Vagina (tissue), 2 donors: Measurements from ENCODE around the gene ZP1. TPM values are rescaled to one million over a fixed set of nuclear protein-coding genes. Genes with fewer than 3 reads are reported as not detected.
A peak's percentile ranks its signal among the peaks of the same experiment; 100 is the strongest.

ENCODE experiments used
- DNase-seq, 2 donors: peaks; one replicate each; pipeline ENCODE4 v3.0.0-alpha.2; 2017; ENCODE audit errors: extremely low spot score in 2 of 2
- H3K27ac ChIP-seq: fragments of 200-600 bp; sonication (generic); one replicate; pipeline ENCODE4 v1.5.1; 2019
- H3K27me3 ChIP-seq: fragments of 200-600 bp; sonication (generic); one replicate; pipeline ENCODE4 v1.5.1; 2019
- H3K36me3 ChIP-seq, 2 donors: fragments of 200-600 bp; sonication (generic); one replicate each; pipeline ENCODE4 v1.5.1; 2017 to 2019
- H3K4me1 ChIP-seq: fragments of 200-600 bp; sonication (generic); one replicate; pipeline ENCODE4 v1.5.1; 2019
- H3K4me3 ChIP-seq, 2 donors: fragments of 200-600 bp; sonication (generic); 1 replicate in 1 of 2; 2 replicates in 1 of 2; pipeline ENCODE4 v1.5.1; 2016 to 2019
- H3K9me3 ChIP-seq: fragments of 200-600 bp; sonication (generic); one replicate; pipeline ENCODE4 v1.5.1; 2019
- POLR2A ChIP-seq, 2 donors: fragments of 450-650 bp; IDR thresholded peaks; one replicate each; pipeline ENCODE4 v1.6.1; 2017; ENCODE audit warnings: antibody characterized with exemption in 2 of 2, mild to moderate bottlenecking in 2 of 2, moderate library complexity in 2 of 2
- POLR2AphosphoS5 ChIP-seq, 2 donors: sonication (generic); formaldehyde crosslinking; IDR thresholded peaks; one replicate each; pipeline ENCODE4 v1.9.0; 2017; ENCODE audit warnings: antibody characterized with exemption in 2 of 2, mild to moderate bottlenecking in 2 of 2, low read depth in 1 of 2; ENCODE audit not compliant: insufficient read depth in 1 of 2
- intact Hi-C: fragments of 100-400 bp; cut with DNase I; formaldehyde crosslinking; loops from one replicate; pipeline ENCODE4 v1.15.1; 2023
- total RNA-seq: library from RNA; depleted of rRNA; stranded (reverse); fragments of >200 nt; gene quantifications from one replicate; pipeline ENCODE4 v1.2.3, GENCODE V29; 2016
- TF ChIP-seq, protein P1 (sequence below), 3 experiments: fragments of 450-650 bp in 2 of 3; fragments of 200-600 bp in 1 of 3; sonication (generic) in 1 of 3; IDR thresholded peaks; one replicate each; pipeline ENCODE4 v1.5.1; 2017 to 2019; ENCODE audit warnings: antibody characterized with exemption in 3 of 3, mild to moderate bottlenecking in 2 of 3, moderate library complexity in 2 of 3

Gene ZP1
- total RNA-seq, 1 donor from 2014 or later = not detected

DNA sequence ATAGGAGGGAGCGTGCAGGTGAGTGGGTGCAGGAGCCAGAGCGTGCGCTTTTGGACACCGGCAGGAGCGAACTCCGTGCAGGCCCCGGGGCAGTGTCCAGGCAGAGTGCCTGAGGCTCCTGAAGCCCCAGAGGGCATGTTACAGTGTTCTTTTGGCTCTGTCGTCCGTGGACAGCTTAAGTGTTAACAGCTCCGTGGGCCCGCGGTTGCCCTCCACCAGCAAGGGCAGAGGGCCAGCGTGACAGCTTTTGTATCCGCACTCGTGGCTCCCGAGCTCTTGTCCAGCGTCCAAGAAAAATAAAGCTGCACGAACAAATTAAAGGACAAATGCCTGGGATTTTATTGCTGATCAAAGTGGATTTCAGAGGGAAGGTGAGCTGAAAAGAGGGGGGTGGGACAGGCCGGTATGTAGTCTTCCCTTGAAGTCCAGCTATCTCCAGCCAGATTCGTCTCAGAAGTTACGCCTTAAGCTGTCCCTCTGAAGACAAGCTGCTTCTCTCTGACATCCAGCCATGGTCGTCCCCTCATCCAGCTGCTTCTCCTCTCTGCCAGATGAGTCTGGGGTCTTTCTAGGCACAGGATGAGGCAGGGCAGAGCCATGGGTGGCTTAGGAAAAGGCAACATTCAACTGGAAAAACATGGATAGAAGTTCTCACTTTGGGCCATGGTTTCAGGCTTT is 45.6 kb downstream of the ZP1 start:
- intact Hi-C loops = no loop called here
- no peak for DNase-seq

DNA sequence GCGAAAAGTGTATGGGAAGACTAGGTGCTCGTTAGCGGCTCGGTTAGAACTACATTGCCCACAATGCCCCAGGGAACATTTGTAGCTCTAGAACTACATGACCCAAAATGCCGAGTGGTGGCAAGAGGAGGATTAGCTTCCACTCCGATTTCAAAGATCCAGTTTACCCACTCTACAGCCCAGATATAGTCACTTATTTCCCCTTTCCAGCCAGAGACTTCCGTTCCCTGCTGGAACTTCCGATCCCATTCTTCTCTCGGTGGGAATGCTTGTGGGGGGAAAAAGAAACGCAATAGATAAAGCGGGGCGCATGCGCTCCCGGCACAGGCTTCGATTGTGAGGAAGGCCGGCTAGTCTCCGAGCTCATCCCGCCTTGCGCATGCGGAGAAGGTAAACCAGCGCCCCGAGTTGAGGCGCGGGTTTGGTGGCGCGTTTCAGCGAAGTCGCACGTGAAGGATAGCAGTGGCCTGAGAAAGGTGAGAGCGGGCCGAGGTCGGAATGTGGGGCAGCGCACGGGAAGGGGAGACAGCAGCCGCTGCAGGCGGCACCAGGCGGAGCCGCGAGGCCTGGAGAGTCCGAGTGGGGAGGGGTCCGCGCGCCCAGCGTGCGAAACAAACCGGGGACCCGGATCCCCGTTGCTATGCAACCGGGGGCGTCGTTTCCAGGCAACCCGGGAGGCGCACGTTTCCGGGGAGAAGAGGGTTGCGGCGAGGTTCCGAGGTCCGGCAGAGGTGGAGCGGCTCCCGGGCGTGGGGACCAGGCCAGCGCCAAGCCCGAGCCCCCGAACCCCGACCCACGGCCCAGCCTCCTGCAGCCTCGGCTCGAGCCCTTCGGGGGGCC is 46.7 kb downstream of the ZP1 start, which contains the start of gene TMEM109:
TSS of gene TMEM109 (plus strand) at position 366 of the 840 bp plus-strand sequence. CDS start 5,536 bp downstream, outside the sequence.
- intact Hi-C loops = no loop called here
- Histone ChIP-seq H3K36me3 (no peaks in the 10 kb centered on the region), H3K4me1 (peaks cover 48% of the 10 kb centered on the region)

More for the DNA sequence above, 45.6 kb downstream of the ZP1 start:
- Histone ChIP-seq H3K4me3 (peak overlapping the region; percentile 94 to 96), H3K36me3 (no peaks in the 10 kb centered on the region), H3K27ac (peak overlapping the region; percentile 93), H3K4me1 (peaks cover 38% of the 10 kb centered on the region), H3K9me3 (no peaks in the 10 kb centered on the region), H3K27me3 (no peaks in the 10 kb centered on the region)
- no peak for TF ChIP-seq POLR2AphosphoS5 (IDR thresholded peaks at IDR 0.05; ENCODE audit: insufficient read depth in 1 of 2, low read depth in 1 of 2)
- TF ChIP-seq, protein P1, sequence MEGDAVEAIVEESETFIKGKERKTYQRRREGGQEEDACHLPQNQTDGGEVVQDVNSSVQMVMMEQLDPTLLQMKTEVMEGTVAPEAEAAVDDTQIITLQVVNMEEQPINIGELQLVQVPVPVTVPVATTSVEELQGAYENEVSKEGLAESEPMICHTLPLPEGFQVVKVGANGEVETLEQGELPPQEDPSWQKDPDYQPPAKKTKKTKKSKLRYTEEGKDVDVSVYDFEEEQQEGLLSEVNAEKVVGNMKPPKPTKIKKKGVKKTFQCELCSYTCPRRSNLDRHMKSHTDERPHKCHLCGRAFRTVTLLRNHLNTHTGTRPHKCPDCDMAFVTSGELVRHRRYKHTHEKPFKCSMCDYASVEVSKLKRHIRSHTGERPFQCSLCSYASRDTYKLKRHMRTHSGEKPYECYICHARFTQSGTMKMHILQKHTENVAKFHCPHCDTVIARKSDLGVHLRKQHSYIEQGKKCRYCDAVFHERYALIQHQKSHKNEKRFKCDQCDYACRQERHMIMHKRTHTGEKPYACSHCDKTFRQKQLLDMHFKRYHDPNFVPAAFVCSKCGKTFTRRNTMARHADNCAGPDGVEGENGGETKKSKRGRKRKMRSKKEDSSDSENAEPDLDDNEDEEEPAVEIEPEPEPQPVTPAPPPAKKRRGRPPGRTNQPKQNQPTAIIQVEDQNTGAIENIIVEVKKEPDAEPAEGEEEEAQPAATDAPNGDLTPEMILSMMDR (IDR thresholded peaks at IDR 0.05) = no peak
- TF ChIP-seq POLR2A (IDR thresholded peaks at IDR 0.05) = no peak

DNA sequence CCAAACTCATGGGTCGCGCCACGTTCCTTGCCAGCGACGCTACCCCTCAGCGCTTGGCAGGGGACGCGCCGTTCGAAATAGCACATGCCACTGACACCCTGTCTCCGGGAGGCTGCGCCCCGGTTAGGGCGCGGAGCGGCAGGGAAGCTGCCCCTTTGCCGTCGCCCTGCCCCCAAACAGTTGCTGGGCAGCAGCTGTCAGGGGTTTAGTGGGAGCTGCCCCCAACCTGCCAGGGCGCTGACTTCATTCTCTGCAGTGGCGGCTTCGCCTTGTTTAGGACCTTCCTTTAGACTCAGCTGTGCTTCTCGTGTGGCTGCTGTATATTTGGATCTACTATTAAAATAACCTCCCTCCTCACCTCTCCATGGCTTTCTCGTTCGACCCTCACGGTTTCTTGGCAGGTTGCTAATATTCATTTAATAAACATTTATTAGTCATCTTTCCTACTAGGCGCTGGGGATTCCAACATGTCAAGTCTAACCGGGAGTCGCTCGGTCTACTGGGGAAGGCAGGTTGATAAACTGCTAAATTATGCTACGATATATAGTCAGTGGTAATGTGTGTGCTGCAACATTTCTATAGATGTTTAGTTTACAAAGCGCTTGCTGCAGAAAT is 47.4 kb downstream of the ZP1 start:
- no peak for TF ChIP-seq POLR2A (IDR thresholded peaks at IDR 0.05)
- TF ChIP-seq POLR2AphosphoS5 (IDR thresholded peaks at IDR 0.05; ENCODE audit: insufficient read depth in 1 of 2, low read depth in 1 of 2) = no peak
- TF ChIP-seq, protein P1 (IDR thresholded peaks at IDR 0.05) = no peak
- Histone ChIP-seq H3K4me1 (peaks cover 56% of the 10 kb centered on the region), H3K27me3 (no peaks in the 10 kb centered on the region), H3K9me3 (no peaks in the 10 kb centered on the region), H3K4me3 (peak overlapping the region; percentile 94 to 96), H3K36me3 (peaks cover 0 to under 1% of the 10 kb centered on the region in 2 donors), H3K27ac (peak overlapping the region; percentile 93)
- intact Hi-C loops = no loop called here
- no peak for DNase-seq

More for the DNA sequence above, 46.7 kb downstream of the ZP1 start, which contains the start of gene TMEM109:
- TF ChIP-seq, protein P1 (IDR thresholded peaks at IDR 0.05) = peak in 1 of 3 experiments; percentile 35
- TF ChIP-seq POLR2A (IDR thresholded peaks at IDR 0.05) (peak in 1 of 2 donors; percentile 20), POLR2AphosphoS5 (IDR thresholded peaks at IDR 0.05; ENCODE audit: insufficient read depth in 1 of 2, low read depth in 1 of 2) (peak; percentile 93 to 96)
- H3K27me3 ChIP-seq = no peaks in the 10 kb centered on the region
- H3K9me3 ChIP-seq = no peaks in the 10 kb centered on the region
- H3K4me3 ChIP-seq = peak within 1 kb of the TSS; percentile 94 to 96
- DNase-seq = no peak
- peak within 1 kb of the TSS; percentile 93 for H3K27ac ChIP-seq

DNA sequence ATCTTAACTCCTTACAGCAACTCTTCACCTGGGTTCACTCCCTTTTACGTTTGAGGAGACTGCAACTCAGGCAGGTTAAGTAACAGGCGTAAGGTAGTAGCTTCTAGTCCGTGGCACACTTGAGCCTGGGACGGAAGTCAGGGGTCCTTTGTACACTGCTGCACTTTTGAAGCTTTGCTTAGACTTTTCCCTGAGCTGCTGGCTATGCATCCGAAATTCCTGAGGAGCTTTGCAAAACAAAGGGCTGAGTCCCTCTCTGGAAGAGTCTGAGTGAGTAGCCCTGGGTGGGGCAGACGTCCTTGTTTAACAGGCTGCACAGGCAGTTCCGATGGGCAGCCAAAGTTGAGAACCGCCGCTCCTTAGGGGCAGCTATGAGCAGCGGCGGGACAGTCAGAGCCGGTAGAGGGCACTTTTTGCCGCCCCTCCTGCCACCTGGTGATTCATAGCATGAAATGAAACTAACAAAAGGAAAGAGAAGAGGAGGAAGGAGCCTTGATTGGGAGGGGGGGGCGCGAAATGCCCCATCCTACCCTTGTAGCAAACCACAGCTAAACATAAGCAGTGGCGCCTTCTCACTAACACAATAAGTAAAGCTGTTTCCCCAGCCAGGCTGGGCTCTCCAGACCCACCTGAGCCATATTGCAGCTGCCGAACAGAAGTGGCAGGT is 48.0 kb downstream of the ZP1 start:
- DNase-seq = no peak
- H3K27ac ChIP-seq = peak overlapping the region; percentile 93
- H3K4me1 ChIP-seq = peaks cover 56% of the 10 kb centered on the region
- peak overlapping the region; percentile 94 to 96 for H3K4me3 ChIP-seq
- intact Hi-C loops = no loop called here
- TF ChIP-seq POLR2A (IDR thresholded peaks at IDR 0.05) (no peak), POLR2AphosphoS5 (IDR thresholded peaks at IDR 0.05; ENCODE audit: insufficient read depth in 1 of 2, low read depth in 1 of 2) (peak; percentile 34 to 57)
- TF ChIP-seq, protein P1 (IDR thresholded peaks at IDR 0.05) = peak in 1 of 3 experiments; percentile 13
- H3K36me3 ChIP-seq = peaks cover 0 to 7% of the 10 kb centered on the region in 2 donors
- H3K27me3 ChIP-seq = no peaks in the 10 kb centered on the region
- H3K9me3 ChIP-seq = no peaks in the 10 kb centered on the region
